ENCODE measurements around the gene GRK3.

DNA sequence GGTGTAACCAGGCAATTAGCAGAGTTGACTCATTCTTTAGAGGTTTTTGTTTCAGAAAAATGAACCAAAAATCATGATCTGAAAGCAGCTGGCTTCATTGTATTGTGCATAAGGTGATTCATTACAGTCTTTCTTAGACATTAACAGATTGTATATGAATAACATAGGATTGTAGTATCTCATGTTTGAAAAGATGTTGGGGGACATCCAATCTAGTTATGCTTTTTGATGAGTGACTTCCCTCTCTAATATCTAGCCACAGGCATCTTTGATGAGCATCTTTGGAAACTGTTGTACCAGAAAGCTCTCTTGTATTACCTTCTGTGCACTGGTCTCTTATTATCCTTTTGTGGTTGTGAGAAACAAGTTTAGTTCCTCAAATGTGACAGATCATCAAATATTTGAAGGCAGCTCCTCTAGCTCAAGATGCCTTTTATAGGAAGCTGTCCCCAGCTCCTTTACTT, 8.3 kb downstream of the GRK3 start:
- TF ChIP-seq, protein P1, sequence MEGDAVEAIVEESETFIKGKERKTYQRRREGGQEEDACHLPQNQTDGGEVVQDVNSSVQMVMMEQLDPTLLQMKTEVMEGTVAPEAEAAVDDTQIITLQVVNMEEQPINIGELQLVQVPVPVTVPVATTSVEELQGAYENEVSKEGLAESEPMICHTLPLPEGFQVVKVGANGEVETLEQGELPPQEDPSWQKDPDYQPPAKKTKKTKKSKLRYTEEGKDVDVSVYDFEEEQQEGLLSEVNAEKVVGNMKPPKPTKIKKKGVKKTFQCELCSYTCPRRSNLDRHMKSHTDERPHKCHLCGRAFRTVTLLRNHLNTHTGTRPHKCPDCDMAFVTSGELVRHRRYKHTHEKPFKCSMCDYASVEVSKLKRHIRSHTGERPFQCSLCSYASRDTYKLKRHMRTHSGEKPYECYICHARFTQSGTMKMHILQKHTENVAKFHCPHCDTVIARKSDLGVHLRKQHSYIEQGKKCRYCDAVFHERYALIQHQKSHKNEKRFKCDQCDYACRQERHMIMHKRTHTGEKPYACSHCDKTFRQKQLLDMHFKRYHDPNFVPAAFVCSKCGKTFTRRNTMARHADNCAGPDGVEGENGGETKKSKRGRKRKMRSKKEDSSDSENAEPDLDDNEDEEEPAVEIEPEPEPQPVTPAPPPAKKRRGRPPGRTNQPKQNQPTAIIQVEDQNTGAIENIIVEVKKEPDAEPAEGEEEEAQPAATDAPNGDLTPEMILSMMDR (conservative IDR thresholded peaks at IDR 0.05; ENCODE audit: low read depth, low read length): no peak
- no peak for TF ChIP-seq MXI1 (IDR thresholded peaks at IDR 0.05; ENCODE audit: borderline replicate concordance, low read depth, low read length)
- TF ChIP-seq, protein P2, sequence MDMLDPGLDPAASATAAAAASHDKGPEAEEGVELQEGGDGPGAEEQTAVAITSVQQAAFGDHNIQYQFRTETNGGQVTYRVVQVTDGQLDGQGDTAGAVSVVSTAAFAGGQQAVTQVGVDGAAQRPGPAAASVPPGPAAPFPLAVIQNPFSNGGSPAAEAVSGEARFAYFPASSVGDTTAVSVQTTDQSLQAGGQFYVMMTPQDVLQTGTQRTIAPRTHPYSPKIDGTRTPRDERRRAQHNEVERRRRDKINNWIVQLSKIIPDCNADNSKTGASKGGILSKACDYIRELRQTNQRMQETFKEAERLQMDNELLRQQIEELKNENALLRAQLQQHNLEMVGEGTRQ (IDR thresholded peaks at IDR 0.05; ENCODE audit: low read depth, low read length): no peak
- no peak for TF ChIP-seq MAZ (IDR thresholded peaks at IDR 0.05; ENCODE audit: borderline replicate concordance, low read depth, low read length)
- TF ChIP-seq POLR2A (IDR thresholded peaks at IDR 0.05; ENCODE audit: low read depth, low read length): no peak
- TF ChIP-seq BHLHE40 (IDR thresholded peaks at IDR 0.05; ENCODE audit: low read depth, low read length): no peak

Measured in IMR-90 (cell line).